ENCODE data around the gene PDGFB. TPM values are rescaled to one million over a fixed set of nuclear protein-coding genes. Genes with fewer than 3 reads are reported as not detected.

The PDGFB gene
- total RNA-seq, 2 donors from 2014 or later = 9.9 to 16.4 TPM

DNA sequence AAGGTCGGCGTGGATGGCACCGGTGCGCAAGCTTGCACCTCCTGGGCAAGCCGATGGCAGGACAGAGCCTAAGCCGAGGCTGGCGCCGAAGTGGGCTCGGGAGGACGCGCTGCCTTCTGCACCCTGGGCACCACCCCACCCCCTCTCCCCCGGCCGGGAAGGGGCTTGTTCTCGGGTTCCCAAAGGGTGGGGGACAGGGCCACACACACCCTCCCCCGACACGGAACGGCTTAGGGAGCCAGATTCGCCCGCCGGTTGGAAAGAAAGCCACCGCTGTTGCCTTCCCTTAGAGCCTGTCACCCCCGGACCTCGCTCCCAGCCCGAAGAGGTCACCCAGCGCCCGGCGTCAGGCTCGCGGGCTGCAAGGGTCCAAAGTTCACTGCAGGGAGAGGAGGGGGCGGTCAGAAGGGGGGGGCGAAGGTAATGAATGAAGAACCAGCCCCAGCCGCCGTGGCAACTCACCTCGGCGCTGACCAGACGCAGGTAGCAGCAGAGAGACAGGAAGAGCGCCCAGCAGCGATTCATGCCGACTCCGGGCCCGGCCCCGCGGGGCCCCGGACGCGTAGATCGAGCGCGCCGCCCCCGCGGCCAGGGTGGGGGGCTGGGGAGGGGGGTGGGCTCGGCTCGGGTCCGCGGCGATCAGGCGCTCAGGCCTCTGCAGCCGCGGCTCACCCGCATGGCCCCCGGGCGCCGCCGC lies 1.2 kb downstream of the PDGFB start:
- Histone ChIP-seq H3K9me3 (no peaks in the 10 kb centered on the region), H3K27ac (peak overlapping the region; percentile 88 to 89), H3K36me3 (no peaks in the 10 kb centered on the region), H3K4me3 (peak overlapping the region; percentile 48 to 56), H3K4me1 (replicated peaks) (peaks cover 18% of the 10 kb centered on the region), H3K27me3 (replicated peaks; ENCODE audit: insufficient read depth) (no peaks in the 10 kb centered on the region)
- intact Hi-C loops (cut with DNase I) = no loop called here
- peak; percentile 32 for DNase-seq (ENCODE audit: low spot score)
- TF ChIP-seq POLR2A (IDR thresholded peaks at IDR 0.05) (no peak), POLR2AphosphoS5 (IDR thresholded peaks at IDR 0.05) (no peak)
- TF ChIP-seq, protein P1, sequence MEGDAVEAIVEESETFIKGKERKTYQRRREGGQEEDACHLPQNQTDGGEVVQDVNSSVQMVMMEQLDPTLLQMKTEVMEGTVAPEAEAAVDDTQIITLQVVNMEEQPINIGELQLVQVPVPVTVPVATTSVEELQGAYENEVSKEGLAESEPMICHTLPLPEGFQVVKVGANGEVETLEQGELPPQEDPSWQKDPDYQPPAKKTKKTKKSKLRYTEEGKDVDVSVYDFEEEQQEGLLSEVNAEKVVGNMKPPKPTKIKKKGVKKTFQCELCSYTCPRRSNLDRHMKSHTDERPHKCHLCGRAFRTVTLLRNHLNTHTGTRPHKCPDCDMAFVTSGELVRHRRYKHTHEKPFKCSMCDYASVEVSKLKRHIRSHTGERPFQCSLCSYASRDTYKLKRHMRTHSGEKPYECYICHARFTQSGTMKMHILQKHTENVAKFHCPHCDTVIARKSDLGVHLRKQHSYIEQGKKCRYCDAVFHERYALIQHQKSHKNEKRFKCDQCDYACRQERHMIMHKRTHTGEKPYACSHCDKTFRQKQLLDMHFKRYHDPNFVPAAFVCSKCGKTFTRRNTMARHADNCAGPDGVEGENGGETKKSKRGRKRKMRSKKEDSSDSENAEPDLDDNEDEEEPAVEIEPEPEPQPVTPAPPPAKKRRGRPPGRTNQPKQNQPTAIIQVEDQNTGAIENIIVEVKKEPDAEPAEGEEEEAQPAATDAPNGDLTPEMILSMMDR (IDR thresholded peaks at IDR 0.05) = no peak
- WGBS = 1% methylated on average over 53 of the region's 65 CpGs

DNA sequence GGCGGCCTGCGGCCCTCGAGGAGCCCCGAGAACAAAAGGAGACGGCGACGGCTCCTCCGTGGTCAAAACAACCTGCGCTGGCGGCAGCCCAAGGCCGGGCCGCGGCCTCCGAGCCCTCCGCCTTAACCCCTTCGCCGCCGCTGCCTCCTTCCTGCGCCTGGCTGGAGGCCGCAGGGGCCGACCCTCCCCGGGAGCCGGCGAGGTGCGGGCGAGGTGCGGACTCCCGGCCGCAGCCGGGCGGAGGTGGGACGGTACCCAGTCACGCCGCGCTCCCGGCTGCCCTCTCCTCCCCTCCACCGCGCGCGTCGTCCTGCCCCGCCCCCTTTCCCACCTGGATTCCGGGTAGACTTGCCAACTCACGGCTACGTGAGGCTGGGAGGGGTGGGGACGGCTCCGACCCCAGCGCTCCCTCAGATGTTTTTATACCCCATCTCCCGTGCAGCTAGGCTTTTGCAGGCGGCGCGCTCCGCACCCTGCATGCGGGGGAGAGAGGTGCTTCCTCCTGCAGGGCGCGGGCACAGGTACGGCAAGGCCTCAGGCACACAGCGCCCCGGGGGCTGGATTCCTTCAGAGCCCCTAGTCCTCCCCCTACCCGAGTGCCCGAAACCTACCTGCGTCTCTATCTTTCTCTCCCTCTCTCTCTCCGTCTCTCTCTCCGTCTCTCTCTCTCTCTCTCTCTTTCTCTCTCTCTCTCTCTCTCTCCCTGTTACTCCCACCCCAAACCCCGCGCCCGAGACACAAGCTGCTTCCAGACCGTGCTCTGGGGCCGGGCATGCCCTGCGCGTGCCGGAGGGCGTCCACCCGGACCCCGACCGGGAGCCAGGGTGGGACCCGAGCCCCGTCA lies 2.0 kb downstream of the PDGFB start:
- peak overlapping the region; percentile 48 to 56 for H3K4me3 ChIP-seq
- H3K27me3 ChIP-seq (replicated peaks; ENCODE audit: insufficient read depth) = no peaks in the 10 kb centered on the region
- peak overlapping the region; percentile 88 to 89 for H3K27ac ChIP-seq
- under 1% methylated on average over 65 of the region's 78 CpGs for WGBS
- intact Hi-C loops (cut with DNase I) = no loop called here
- H3K9me3 ChIP-seq = no peaks in the 10 kb centered on the region
- peaks cover 21% of the 10 kb centered on the region for H3K4me1 ChIP-seq (replicated peaks)
- TF ChIP-seq, protein P1 (IDR thresholded peaks at IDR 0.05) = peak in 2 of 4 experiments; percentile 4 to 50
- TF ChIP-seq POLR2A (IDR thresholded peaks at IDR 0.05) = peak; percentile 76
- peak; percentile 72 for TF ChIP-seq POLR2AphosphoS5 (IDR thresholded peaks at IDR 0.05)
- no peaks in the 10 kb centered on the region for H3K36me3 ChIP-seq
- peak; percentile 79 for DNase-seq (ENCODE audit: low spot score)

- no peak for DNase-seq (ENCODE audit: low spot score)
- 6% methylated on average over 56 of the region's 92 CpGs for WGBS
- TF ChIP-seq, protein P1 (IDR thresholded peaks at IDR 0.05) = no peak
- TF ChIP-seq POLR2A (IDR thresholded peaks at IDR 0.05) (no peak), POLR2AphosphoS5 (IDR thresholded peaks at IDR 0.05) (no peak)
- Histone ChIP-seq H3K4me3 (peak overlapping the region; percentile 48 to 56), H3K27ac (peak overlapping the region; percentile 88 to 89), H3K27me3 (replicated peaks; ENCODE audit: insufficient read depth) (no peaks in the 10 kb centered on the region), H3K4me1 (replicated peaks) (peaks cover 28% of the 10 kb centered on the region), H3K9me3 (no peaks in the 10 kb centered on the region), H3K36me3 (no peaks in the 10 kb centered on the region)
- intact Hi-C loops (cut with DNase I) = no loop called here
Measured at GRCh38 chr22:39241794-39242594, 2.8 kb downstream of the PDGFB start.

DNA sequence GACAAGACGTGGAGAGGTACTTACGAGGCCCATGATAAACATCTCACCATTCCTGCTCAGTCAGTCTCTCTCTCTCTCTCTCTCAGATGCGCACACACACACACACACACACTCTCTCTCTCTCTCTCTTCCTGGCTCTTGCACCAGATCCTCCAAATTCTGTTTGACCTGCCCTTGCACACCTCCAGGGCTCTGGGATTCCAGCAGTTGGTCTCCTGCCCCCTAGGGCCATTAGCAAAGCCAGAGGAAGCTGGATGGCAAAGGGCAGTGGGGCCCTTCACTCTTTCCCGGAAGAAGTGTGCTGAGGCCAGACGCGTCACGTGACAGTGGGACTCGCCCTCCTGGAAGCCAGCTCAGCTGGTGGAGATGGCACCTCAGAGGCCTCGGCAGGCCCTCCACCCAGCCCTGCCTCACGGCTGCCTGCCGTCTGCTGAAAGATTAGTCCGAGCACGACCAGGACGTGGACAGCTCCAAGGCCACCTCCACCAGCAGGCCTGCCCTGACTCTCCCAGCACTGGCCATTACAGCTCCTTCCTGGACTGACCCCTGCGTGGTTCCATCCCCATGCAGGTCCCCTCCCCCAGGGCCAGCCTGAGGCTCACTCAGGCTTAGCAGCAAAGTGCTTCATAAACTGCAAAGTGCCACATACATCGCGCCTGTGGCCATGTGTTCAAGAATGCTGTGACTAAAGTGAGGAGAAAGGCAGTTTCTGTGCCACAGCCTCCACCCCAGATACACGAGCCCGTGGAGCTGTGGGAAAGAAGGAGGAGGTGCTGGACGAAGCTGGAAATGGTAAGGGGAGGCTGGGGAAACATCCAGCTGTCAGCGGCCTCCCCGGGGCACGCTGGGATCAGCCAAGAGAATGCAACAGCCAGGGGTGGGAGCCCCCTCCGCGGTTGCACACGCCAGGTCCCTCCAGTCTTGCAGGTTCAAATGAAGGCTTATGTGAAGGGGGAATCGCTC lies 3.7 kb downstream of the PDGFB start:
- Histone ChIP-seq H3K4me3 (peak overlapping the region in 1 of 2 donors; percentile 56), H3K4me1 (replicated peaks) (peaks cover 36% of the 10 kb centered on the region), H3K27ac (peak overlapping the region; percentile 88 to 89), H3K36me3 (no peaks in the 10 kb centered on the region), H3K27me3 (replicated peaks; ENCODE audit: insufficient read depth) (no peaks in the 10 kb centered on the region), H3K9me3 (no peaks in the 10 kb centered on the region)
- intact Hi-C loops (cut with DNase I) = no loop called here
- TF ChIP-seq, protein P1 (IDR thresholded peaks at IDR 0.05) = peak in 1 of 4 experiments; percentile 33
- TF ChIP-seq POLR2A (IDR thresholded peaks at IDR 0.05) (peak; percentile 30), POLR2AphosphoS5 (IDR thresholded peaks at IDR 0.05) (peak; percentile 66)
- WGBS = 24% methylated on average over 27 of the region's 27 CpGs
- DNase-seq (ENCODE audit: low spot score) = peak; percentile 83

Data from prostate gland (tissue), 2 donors.